ENCODE data around the gene PINK1. TPM values are rescaled to one million over a fixed set of nuclear protein-coding genes. Genes with fewer than 3 reads are reported as not detected.
A peak's percentile ranks its signal among the peaks of the same experiment; 100 is the strongest.

Gene PINK1
- total RNA-seq, 3 donors from 2014 or later (not counting 1 experiment from before 2014, with no cell fraction given): 10.8 to 16.2 (median 15.0) TPM

GRCh38 chr1:20590306-20590777, 42.9 kb upstream of the PINK1 start:
- no peak overlapping the region for H3K27ac Mint-ChIP-seq
- ATAC-seq: peak in 1 of 3 donors; percentile 57
- H3K36me3 ChIP-seq (ENCODE audit: control insufficient read depth, insufficient read depth, low read length): no peaks in the 10 kb centered on the region
- no peaks in the 10 kb centered on the region for H3K36me3 Mint-ChIP-seq
- H3K4me3 ChIP-seq (ENCODE audit: low read length): no peak overlapping the region
- peaks cover 28 to 55% of the 10 kb centered on the region in 2 donors for H3K27me3 Mint-ChIP-seq (ENCODE audit: low read depth in 2 of 2)
- intact Hi-C loops (cut with micrococcal nuclease): no loop called here
- no peak for TF ChIP-seq CTCF (IDR thresholded peaks at IDR 0.05)
- H3K4me1 ChIP-seq (ENCODE audit: control insufficient read depth, insufficient read depth, low read length): peaks cover 15% of the 10 kb centered on the region
- DNase-seq: no peak
- H3K9me3 Mint-ChIP-seq: no peaks in the 10 kb centered on the region
- peak overlapping the region; percentile 3 for H3K4me3 Mint-ChIP-seq
- H3K9me3 ChIP-seq (ENCODE audit: control insufficient read depth, insufficient read depth, low read length): no peaks in the 10 kb centered on the region
- H3K27ac ChIP-seq (ENCODE audit: low read length): no peak overlapping the region
- WGBS (ENCODE audit: insufficient coverage): 65% methylated on average over 6 of the region's 7 CpGs
- H3K27me3 ChIP-seq (ENCODE audit: control insufficient read depth, insufficient read depth, low read length): peaks cover 13% of the 10 kb centered on the region
- peaks cover 12 to 19% of the 10 kb centered on the region in 2 donors for H3K4me1 Mint-ChIP-seq

GRCh38 chr1:20593756-20594155, 39.5 kb upstream of the PINK1 start:
- ATAC-seq: no peak
- DNase-seq: no peak
- 65% methylated on average over 5 of the region's 5 CpGs for WGBS (ENCODE audit: insufficient coverage)
- no peaks in the 10 kb centered on the region for H3K36me3 ChIP-seq (ENCODE audit: control insufficient read depth, insufficient read depth, low read length)
- H3K9me3 Mint-ChIP-seq: no peaks in the 10 kb centered on the region
- no peak overlapping the region for H3K4me3 Mint-ChIP-seq
- peaks cover 8% of the 10 kb centered on the region for H3K27me3 ChIP-seq (ENCODE audit: control insufficient read depth, insufficient read depth, low read length)
- no peaks in the 10 kb centered on the region for H3K9me3 ChIP-seq (ENCODE audit: control insufficient read depth, insufficient read depth, low read length)
- no peaks in the 10 kb centered on the region for H3K36me3 Mint-ChIP-seq
- no peak overlapping the region for H3K4me3 ChIP-seq (ENCODE audit: low read length)
- intact Hi-C loops (cut with micrococcal nuclease): no loop called here
- H3K27ac Mint-ChIP-seq: no peak overlapping the region
- peaks cover 12 to 19% of the 10 kb centered on the region in 2 donors for H3K4me1 Mint-ChIP-seq
- no peak for TF ChIP-seq CTCF (IDR thresholded peaks at IDR 0.05)
- peaks cover 11% of the 10 kb centered on the region for H3K4me1 ChIP-seq (ENCODE audit: control insufficient read depth, insufficient read depth, low read length)
- H3K27ac ChIP-seq (ENCODE audit: low read length): no peak overlapping the region
- peaks cover 28 to 62% of the 10 kb centered on the region in 2 donors for H3K27me3 Mint-ChIP-seq (ENCODE audit: low read depth in 2 of 2)

- Histone ChIP-seq H3K36me3 (ENCODE audit: control insufficient read depth, insufficient read depth, low read length) (no peaks in the 10 kb centered on the region), H3K4me1 (ENCODE audit: control insufficient read depth, insufficient read depth, low read length) (peaks cover 2% of the 10 kb centered on the region), H3K27me3 (ENCODE audit: control insufficient read depth, insufficient read depth, low read length) (peaks cover 5% of the 10 kb centered on the region), H3K4me3 (ENCODE audit: low read length) (no peak overlapping the region), H3K27ac (ENCODE audit: low read length) (no peak overlapping the region), H3K9me3 (ENCODE audit: control insufficient read depth, insufficient read depth, low read length) (no peaks in the 10 kb centered on the region)
- WGBS (ENCODE audit: insufficient coverage): 89% methylated on average over 14 of the region's 14 CpGs
- DNase-seq (no peak), ATAC-seq (no peak)
- TF ChIP-seq CTCF (IDR thresholded peaks at IDR 0.05): no peak
- Mint-ChIP-seq H3K4me3 (no peak overlapping the region), H3K36me3 (no peaks in the 10 kb centered on the region), H3K4me1 (peaks cover 7 to 9% of the 10 kb centered on the region in 2 donors), H3K27ac (no peak overlapping the region), H3K9me3 (no peaks in the 10 kb centered on the region), H3K27me3 (ENCODE audit: low read depth in 2 of 2) (peaks cover 20 to 57% of the 10 kb centered on the region in 2 donors)
- intact Hi-C loops (cut with micrococcal nuclease): no loop called here
Measured at GRCh38 chr1:20594746-20595145, 38.5 kb upstream of the PINK1 start.

- H3K27me3 ChIP-seq (ENCODE audit: control insufficient read depth, insufficient read depth, low read length): no peaks in the 10 kb centered on the region
- H3K4me1 ChIP-seq (ENCODE audit: control insufficient read depth, insufficient read depth, low read length): no peaks in the 10 kb centered on the region
- no peak for TF ChIP-seq CTCF (IDR thresholded peaks at IDR 0.05)
- Mint-ChIP-seq H3K27ac (no peak overlapping the region), H3K27me3 (ENCODE audit: low read depth in 2 of 2) (peaks cover 15 to 50% of the 10 kb centered on the region in 2 donors), H3K36me3 (no peaks in the 10 kb centered on the region), H3K9me3 (no peaks in the 10 kb centered on the region), H3K4me1 (no peaks in the 10 kb centered on the region), H3K4me3 (no peak overlapping the region)
- no peaks in the 10 kb centered on the region for H3K9me3 ChIP-seq (ENCODE audit: control insufficient read depth, insufficient read depth, low read length)
- WGBS (ENCODE audit: insufficient coverage): 82% methylated on average over 6 of the region's 6 CpGs
- intact Hi-C loops (cut with micrococcal nuclease): no loop called here
- DNase-seq (no peak), ATAC-seq (no peak)
- H3K27ac ChIP-seq (ENCODE audit: low read length): no peak overlapping the region
- H3K36me3 ChIP-seq (ENCODE audit: control insufficient read depth, insufficient read depth, low read length): no peaks in the 10 kb centered on the region
- no peak overlapping the region for H3K4me3 ChIP-seq (ENCODE audit: low read length)
Measured at GRCh38 chr1:20596106-20596505, 37.2 kb upstream of the PINK1 start.
